Measurements from ENCODE around the gene DFFB.
A peak's percentile ranks its signal among the peaks of the same experiment; 100 is the strongest.

Gene DFFB

GRCh38 chr1:3821447-3821846 is 35.8 kb upstream of the DFFB start:
- TF ChIP-seq CTCF (conservative IDR thresholded peaks at IDR 0.05; ENCODE audit: low read depth, low read length), result no peak
- no peak overlapping the region for H3K4me3 ChIP-seq (ENCODE audit: low read length)
- DNase-seq (ENCODE audit: low read depth), result no peak

DNA sequence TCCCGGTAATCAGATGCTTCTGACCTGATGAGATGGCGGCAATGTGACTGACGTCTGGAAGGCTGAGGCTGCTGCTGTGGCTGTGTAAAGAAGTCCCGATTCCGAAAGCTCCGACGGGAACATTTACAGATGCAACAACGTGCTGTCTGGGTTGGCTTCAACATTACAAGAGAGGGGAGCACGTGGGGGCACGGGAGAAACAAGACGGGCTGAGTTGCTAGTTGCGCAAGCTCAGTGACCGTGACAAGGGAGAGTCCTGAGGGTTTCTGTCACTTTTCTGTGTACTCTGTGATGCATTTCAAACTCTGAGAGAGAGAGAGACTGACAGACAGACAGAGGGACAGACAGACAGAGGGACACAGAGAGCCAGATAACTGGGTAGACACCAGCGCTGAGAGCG is 35.4 kb upstream of the DFFB start:
- no peak for TF ChIP-seq CTCF (conservative IDR thresholded peaks at IDR 0.05; ENCODE audit: low read depth, low read length)
- DNase-seq (ENCODE audit: low read depth), result no peak
- H3K4me3 ChIP-seq (ENCODE audit: low read length), result no peak overlapping the region

DNA sequence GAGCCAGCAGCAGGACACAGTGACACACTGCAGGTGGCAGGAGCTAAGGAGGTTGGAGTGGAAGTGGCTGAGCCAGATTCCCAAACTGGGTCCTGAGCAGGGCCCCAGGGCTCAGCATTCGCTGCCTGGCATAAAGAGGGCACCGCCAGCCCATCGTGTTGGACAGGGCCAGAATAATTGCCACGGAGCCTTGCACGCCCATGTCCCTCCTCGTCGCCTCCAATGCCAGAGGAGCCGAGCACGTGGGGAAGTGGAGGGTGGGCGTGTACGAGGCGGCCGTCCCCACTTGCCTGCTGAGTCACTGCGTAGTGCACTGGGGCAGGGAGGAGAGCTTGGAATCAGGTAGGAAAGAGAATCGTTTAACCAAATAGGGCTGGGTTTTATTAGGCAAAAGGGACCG is 34.9 kb upstream of the DFFB start:
- no peak for TF ChIP-seq CTCF (conservative IDR thresholded peaks at IDR 0.05; ENCODE audit: low read depth, low read length)
- no peak for DNase-seq (ENCODE audit: low read depth)
- H3K4me3 ChIP-seq (ENCODE audit: low read length), result no peak overlapping the region

DNA sequence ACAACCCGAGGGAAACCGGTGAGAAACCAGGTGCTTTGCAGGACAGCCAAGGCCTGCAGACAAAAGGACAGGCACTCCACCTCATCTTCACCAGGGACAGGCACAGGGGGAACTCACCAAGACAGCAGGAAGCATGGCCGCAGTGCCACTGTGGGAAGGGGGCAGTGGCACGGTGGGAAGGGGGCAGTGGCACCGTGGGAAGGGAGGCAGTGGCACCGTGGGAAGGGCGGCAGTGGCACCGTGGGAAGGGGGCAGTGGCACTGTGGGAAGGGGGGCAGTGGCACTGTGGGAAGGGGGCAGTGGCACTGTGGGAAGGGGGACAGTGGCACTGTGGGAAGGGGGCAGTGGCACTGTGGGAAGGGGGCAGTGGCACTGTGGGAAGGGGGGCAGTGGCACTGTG is 32.6 kb upstream of the DFFB start:
- TF ChIP-seq CTCF (conservative IDR thresholded peaks at IDR 0.05; ENCODE audit: low read depth, low read length), result no peak
- H3K4me3 ChIP-seq (ENCODE audit: low read length), result no peak overlapping the region
- DNase-seq (ENCODE audit: low read depth), result no peak

GRCh38 chr1:3825356-3825755 is 31.9 kb upstream of the DFFB start:
- TF ChIP-seq CTCF (conservative IDR thresholded peaks at IDR 0.05; ENCODE audit: low read depth, low read length), result no peak
- H3K4me3 ChIP-seq (ENCODE audit: low read length), result no peak overlapping the region
- DNase-seq (ENCODE audit: low read depth), result no peak

- DNase-seq (ENCODE audit: low read depth), result peak; percentile 26
- peak; percentile 40 for TF ChIP-seq CTCF (conservative IDR thresholded peaks at IDR 0.05; ENCODE audit: low read depth, low read length)
- no peak overlapping the region for H3K4me3 ChIP-seq (ENCODE audit: low read length)
Observed at GRCh38 chr1:3827813-3828307, 29.4 kb upstream of the DFFB start.

GRCh38 chr1:3828391-3828790 is 28.9 kb upstream of the DFFB start:
- TF ChIP-seq CTCF (conservative IDR thresholded peaks at IDR 0.05; ENCODE audit: low read depth, low read length), result no peak
- no peak for DNase-seq (ENCODE audit: low read depth)
- no peak overlapping the region for H3K4me3 ChIP-seq (ENCODE audit: low read length)

Measured in retinal pigment epithelial cell (primary cell).